ENCODE results near the gene TAF8.
"Not testable (repeated sequence)": the region's sequence is repeated elsewhere in the genome, so short reads cannot be mapped to it uniquely, and the experiment has no call there.

The TAF8 gene, protein sequence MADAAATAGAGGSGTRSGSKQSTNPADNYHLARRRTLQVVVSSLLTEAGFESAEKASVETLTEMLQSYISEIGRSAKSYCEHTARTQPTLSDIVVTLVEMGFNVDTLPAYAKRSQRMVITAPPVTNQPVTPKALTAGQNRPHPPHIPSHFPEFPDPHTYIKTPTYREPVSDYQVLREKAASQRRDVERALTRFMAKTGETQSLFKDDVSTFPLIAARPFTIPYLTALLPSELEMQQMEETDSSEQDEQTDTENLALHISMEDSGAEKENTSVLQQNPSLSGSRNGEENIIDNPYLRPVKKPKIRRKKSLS

DNA sequence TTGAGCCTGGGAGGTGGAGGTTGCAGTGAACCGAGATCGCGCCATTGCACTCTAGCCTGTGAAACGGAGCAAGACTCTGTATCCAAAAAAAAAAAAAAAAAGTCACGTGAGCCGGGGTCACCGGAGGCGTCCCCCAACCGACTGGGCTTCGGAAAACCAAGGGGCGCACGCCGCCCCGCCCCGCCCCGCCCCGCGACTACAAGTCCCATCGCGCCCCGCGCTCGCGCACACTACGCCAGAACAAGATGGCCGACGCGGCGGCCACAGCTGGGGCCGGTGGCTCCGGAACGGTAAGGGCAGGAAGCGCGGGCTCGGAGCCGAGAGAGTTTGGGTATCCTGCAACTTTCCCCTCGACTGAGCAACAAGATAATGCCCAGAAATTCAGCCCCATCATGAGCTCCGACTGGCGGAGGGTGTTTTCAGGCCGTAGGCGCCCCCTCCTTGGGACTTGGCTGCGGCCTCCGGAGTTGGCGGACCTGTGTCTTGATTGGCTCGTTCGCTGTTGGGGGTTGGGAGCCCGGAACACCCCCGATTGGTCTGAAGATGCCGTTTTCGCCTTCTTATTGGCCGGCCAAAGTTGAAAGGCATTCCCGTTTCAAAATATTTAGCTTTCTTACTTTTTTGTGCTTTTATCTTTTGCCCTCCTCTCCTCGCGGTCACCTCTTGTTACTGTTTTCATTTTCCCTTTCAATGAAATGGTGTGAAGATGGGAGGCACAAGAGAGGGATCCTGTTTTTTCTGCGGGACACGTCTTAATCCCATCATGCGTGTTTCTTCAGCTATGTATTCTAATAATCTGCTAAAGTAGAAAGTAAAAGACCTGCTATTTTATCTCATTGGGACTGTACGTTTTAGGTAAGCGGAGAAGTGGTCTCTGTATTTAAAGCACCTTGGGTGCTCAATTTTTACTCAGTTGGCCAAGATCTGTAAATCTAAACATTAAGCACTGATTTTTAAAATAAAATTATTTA is at the start of gene TAF8:
TAF8 (plus strand) TSS at position 228 of the 971 bp plus-strand sequence; CDS start at position 246, 18 bp downstream.
- peak; percentile 94 for DNase-seq (ENCODE audit: low spot score)

DNA sequence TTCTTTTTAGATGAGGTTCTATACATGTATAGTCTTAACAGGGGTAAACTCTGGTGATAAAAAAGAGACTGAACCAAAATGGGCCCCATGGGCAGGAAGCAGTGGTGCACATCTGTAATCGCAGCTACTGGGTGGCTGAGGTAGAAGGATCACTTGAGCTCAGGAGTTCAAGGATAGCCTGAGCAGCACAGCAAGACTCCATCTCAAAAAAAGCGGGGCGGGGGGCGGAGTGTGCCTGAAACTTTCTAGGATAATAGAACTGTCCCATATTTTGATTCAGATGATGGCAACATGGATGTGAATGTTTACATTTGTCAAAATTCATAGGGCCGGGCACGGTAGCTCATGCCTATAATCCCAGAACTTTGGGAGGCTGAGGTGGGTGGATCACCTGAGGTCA is 48.8 kb upstream of the TAF8 start:
- DNase-seq (ENCODE audit: low spot score) = no peak

DNA sequence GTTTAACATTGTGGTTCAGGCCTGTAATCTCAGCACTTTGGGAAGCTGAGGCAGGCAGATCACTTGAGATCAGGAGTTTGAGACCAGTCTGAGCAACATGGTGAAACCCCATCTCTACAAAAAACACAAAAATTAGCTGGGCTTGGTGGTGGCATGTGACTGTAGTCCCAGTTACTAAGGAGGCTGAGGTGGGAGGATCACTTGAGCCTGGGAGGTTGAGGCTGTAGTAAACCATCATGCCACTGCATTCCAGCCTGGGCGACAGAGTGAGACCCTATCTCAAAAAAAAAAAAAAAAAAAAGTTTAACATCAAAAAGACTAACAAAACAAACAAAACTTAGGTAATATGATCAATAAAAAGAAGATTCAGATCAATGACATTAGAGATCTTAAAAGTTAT is 46.7 kb upstream of the TAF8 start:
- DNase-seq (ENCODE audit: low spot score) = not testable (repeated sequence)

DNA sequence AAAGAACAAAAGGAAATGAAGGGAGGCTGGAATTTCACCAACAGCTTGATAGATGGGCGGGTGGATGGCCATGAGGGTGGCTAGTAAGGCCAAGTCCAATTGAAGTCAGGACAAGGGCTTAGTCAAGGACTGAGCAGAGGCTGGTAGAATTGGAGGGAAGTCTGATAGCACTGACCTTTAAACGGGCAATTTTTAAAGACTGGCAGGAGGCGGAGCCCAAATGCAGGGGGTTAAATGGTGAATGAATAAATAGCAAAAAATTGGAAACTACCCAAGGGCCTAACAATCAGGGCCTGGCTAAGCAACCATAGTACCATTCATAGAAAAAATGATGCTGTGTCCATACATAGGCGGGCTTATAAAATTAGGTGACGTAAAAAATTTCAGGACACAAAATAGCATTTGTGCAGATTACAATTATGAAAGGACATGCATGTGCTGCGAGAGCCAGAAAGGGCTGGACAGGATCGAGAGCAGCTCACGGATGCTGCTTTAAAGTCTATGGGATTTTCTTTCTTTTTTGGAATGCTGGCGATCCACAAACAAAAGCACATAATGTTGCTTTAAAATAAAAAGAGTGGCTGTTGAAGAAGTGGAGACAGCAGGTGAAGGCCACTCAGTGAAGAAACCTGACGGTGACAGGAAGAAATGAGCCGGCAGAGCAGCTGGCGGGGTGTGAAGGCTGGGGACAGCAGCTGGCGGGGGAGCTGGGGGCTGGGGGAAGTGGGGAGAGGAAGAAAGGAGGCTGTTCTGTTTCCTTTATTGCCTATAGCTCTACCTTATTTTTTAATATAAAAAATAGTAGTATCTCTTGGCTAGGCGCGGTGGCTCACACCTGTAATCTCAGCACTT is 42.8 kb upstream of the TAF8 start:
- DNase-seq (ENCODE audit: low spot score) = peak; percentile 84

DNA sequence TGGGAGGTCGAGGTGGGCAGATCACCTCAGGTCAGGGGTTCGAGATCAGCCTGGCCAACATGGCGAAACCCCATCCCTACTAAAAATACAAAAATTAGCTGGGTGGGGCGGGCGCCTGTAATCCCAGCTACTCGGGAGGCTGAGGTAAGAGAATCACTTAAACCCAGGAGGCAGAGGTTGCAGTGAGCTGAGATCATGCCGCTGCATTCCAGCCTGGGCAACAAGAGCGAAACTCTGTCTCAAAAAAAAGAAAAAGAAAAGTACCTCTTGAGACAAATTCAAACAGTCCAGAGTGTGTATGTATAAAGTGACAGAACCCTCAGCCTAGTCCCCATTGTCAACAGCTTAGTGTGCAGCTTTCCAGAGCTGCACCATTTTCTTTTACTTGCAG is 42.2 kb upstream of the TAF8 start:
- peak; percentile 50 for DNase-seq (ENCODE audit: low spot score)

DNA sequence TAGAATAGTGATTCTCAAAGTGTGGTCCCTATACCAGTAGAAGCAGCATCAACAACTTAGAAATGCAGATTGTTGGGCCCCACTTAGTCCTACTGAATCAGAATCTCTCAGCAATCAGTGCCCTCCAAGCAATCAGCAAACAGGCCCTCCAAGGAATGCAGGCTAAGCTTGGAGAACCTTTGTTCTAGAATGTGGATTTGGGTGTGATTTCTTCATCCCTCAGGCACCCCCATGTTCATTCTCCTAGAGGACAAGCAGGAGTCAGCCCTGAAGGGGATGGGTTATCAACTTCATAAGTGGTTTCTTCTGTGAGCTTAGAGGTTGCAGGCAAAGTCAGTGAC is 40.5 kb upstream of the TAF8 start:
- DNase-seq (ENCODE audit: low spot score) = no peak

DNA sequence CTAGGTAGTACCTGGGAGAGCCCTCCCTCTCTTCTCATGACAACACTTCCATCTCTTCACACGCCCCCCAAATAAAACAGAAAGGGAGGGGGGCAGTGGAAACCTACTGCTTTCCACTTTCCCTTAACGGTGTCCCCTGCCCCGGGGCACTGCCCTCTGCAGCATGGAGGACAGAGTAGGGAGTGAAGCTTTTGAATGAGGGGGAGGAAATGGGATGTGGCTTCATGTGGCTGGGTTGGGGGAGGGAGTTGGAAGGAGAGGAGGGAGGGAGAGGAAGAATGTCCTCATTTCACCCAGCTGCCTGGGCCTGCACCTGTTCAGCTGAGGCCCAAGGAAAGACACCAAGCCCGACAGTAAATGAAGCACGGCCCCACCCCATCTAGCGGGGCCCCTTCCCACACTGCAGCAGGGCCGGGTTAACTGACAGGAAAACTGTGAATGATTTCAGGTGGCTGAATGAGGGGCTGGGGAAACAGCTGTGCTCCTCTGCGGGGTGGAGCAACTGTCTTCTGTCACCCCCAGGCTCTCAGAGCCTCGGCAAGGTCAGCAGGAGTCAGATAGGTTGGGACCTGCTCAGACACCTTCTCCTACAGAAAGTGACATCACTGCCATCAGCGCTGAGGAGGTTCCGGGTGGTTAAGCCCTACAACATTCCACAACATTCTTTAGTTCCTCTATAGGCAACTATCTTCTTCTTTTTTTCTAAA is 40.0 kb upstream of the TAF8 start:
- DNase-seq (ENCODE audit: low spot score) = peak; percentile 90

DNA sequence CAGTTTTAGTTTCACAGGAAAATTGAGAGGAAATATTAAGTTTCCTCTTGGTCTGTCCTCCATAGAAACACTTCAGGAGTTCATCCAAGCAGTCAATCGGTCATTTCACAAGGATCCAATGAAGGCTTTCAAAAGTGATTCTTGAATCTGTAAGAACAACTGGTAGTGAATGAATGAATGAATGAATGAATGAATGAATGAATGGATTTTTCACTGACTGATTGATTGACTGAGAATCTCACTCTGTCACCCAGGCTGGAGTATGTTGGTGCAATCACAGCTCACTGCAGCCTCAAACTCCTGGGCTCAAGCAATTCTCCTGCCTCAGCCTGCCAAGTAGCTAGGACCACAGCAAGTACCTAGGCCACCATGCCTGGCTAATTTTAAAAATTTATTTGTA is 39.4 kb upstream of the TAF8 start:
- peak; percentile 30 for DNase-seq (ENCODE audit: low spot score)

DNA sequence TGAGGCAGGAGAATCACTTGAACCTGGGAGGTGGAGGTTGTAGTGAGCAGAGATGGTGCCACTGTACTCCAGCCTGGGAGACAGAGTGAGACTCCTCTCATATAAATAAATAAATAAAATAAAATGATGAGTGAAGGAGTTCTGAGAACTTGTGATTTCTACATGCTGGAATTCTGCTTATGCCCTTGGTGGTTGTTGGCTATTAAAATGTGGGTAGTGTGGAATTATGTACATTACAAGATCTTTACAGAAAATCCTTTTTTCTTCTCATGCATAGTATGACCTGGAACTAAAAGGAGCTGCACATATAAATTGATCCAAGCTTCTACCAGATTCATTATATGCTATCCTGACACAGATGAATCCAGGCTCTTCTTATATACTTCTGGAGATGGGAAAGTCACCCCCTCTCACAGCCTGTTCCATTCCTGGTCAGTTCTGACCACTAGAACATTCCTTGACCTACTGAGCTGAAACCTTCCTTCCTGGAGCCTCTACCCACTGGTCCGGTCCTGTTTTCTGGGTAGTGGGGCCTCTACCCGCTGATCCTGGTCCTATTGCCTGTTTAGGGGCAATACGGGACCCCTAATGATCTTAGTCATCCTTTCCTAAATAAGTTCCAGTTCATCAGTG is 37.7 kb upstream of the TAF8 start:
- no peak for DNase-seq (ENCODE audit: low spot score)

DNA sequence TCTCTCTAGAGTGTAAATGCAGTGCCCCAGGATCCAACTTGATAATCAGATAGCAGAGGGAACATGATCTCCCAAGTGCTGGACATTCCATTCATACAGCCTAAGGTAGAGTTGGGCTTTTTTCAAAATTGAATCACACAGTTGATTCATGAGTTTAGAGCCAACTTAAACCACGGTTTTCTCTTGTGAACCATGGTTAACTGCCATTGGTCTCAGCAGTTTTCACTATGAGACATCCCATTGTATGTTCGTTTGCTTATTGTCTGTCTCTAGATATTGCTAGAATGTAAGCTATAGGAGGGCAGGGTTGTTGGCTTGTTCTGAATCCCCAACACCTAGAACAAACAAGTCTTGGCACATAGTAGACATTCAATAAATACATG is 37.2 kb upstream of the TAF8 start:
- DNase-seq (ENCODE audit: low spot score) = no peak

DNA sequence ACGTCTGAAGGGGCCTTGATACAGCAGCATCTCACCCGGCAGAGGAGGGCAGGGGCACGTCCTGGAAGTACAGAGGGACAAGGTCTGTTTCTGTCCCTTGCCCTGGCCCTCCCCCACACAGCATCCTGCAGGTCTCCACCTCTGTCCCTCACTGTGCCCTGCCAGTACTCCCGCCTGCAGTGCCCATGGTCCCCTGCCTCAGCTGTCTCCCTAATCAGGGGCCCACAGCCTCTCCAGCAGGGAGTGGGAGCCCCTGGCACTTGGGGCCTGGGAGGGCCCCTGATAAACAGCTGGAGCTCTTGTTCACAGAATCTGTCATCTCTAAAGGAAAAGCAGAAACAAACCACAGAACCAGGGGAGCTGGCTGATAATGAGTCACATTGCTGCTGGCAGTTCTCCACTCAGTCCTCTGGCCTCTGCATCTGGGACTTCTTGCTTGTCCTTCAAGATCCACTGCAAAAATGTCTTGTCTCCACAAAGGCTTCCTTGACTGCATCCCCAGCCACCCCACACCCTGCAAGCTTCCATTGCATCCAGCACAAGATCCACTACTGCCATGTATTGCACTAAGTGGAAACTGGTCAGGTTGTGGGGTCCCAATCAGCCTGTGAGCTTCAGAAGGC is 33.2 kb upstream of the TAF8 start:
- DNase-seq (ENCODE audit: low spot score) = peak; percentile 52

DNA sequence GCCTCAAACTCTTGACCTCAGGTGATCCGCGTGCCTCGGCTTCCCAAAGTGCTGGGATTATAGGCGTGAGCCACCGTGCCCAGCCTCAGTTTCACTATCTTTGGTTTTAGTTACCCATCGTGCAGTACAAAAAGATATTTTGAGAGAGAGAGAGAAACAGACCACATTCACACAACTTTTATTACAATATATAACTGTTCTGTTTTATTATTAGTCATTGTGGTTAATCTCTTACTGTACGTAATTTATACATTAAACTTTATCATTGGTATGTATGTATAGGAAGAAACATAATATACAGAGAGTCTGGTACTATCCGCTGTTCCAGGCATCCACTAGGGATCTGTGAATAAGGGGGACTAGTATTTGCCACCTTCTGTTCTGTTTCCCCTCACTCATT is 29.4 kb upstream of the TAF8 start:
- no peak for DNase-seq (ENCODE audit: low spot score)

DNA sequence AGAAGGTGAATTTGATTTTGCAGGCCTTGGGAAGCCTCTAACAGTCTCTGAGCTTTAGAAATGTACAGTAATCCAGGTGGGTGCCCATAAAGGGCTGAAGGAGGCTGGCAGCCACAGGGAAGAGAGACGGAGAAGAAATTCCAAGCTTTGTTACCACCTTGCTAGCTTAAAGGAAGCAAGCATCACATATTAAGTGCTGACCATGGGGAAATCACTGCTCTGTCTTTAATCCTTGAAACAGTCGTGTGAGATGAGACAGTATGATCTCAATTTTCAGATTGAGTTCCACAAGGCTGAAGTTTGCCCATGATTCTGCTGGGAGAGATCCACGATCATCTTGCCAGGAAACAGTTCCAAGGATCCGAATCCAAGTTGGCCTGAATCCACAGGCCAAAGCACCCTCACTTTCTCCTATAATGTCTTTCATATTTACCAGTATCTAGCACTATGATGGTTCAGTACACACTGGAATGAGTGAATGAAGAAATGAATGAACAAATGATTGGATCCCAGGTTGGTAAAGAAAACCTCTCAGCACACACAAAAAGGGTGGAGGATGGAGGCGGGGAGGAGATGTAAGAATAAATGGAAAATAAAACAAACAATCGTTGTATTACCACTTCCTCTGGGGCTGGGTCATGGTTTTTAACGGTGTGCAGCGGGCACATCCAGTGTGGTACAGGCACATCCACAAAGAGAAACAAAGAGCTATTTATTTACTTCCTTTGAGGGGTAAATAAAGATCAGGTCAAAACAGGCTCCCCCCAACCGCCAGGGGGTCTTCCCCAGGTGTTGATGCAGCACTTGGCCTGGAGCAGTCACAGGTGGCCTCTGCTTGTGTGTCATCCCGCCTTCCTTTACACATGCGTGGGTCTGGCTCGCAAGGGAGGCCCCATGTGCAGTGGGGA is 28.2 kb upstream of the TAF8 start:
- peak; percentile 95 for DNase-seq (ENCODE audit: low spot score)

DNA sequence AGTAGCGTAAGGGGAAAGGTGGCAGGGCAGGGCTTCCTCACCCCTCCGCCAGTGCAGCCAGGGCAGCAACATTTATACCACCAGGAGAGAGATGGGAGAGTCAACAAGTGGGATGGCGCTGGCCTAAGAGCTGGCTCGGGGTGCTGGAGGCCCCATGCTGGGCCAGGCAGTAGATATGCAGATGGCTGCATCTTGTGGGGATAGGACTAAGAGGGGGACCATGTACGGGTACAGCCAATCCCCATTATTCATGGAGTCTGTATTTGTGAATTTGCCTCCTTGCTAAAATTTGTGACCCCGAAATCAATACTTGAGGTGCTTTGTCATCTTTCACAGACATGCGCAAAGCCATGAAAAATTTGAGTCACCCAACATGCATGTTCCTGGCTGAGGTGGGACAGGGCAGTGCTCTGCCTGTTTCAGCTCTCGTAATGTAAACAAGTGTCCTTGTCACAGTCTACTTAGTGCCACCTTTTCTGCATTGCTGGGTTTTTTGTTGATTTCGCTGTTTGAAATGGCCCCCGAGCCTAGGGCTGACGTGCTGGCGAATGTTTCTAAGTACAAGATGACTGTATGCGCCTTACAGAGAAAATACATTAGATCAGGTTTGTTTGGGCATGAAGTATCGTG is 27.5 kb upstream of the TAF8 start:
- DNase-seq (ENCODE audit: low spot score) = peak; percentile 70

DNA sequence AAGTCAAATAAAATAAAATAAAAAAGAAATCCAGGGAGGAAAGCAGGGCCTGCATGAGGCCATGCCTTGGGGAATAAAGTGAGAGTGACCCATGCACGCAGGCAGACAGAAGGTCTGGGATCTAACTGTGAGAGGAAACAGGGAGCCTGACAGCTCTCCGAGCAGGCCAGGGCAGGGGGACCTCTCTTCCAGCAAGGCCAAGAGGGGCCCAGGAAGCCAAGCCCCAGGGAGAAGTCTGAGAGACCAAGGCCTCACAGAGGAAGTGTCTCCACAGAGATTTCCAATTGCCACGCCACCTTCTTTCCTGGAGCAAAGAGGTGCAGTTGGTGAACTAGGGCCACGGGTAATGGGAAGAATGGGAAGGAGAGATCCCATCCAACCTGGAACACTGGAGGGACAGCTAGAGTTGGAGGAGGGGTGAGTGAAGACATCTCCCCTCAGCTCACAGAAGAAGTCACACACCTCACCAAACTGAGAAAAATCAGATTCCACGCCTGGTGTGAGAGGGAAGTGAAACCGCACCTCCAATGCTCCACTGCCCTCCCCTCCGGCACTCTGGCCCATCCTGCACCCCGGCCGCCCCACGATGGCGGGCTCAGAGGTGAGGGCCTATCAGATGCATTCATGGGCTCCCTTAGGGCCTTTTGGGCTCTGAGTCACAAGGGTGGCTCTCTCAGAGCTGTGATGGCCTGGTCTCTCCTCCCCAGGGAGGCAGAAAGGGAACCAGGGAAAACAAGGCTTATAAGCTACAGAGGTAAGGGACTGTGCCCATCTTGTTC is 25.1 kb upstream of the TAF8 start:
- peak; percentile 93 for DNase-seq (ENCODE audit: low spot score)

DNA sequence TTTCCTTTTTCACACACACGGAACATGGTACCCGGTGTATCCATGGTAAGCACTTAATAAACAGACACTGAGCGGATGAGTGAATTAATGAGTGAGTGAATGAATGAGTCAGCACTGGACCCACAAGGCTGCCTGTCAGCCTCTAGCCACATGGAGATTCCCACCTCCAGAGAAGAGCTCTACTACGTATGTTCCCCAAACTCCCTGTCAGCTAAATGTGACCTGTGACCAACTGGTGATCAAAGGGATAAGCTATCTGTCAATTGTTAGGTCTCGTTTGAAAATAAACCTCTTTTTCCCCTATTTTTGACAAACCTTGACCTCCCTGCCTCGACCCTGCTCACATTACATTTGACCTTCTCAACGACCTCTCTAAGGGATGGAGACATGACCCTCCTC is 24.5 kb upstream of the TAF8 start:
- no peak for DNase-seq (ENCODE audit: low spot score)

DNA sequence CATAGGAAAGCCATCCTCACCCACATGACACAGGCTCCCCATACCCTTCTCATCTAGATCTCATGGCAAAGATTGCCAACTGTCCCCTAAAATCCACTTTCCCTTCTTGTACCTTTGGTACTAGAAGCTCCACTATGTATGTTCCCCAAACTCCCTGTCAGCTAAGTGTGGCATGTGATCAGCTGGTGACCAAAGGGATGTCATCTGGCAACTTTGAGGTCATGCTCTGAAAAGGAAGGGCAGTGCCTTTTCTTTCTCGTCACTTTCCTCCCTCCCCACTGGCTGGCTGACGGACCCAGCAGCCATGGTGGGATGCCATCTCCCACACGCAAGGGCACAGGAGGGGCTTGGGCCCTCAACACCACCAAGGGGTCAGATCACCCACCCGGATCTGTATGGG is 23.8 kb upstream of the TAF8 start:
- peak; percentile 49 for DNase-seq (ENCODE audit: low spot score)

All from NAMALWA (cell line).